Right lobe of liver (tissue), 6 donors: ENCODE data around the gene UGT2B10. TPM values are rescaled to one million over a fixed set of nuclear protein-coding genes. Genes with fewer than 3 reads are reported as not detected.
A peak's percentile ranks its signal among the peaks of the same experiment; 100 is the strongest.

Experiments
- ATAC-seq, 4 donors: fragments of 200-7000 bp; cut with Tn5 transposase; one replicate each; pipeline ENCODE4 v1.9.1; 2020; ENCODE audit warnings: mild to moderate bottlenecking in 4 of 4, moderate library complexity in 4 of 4
- DNase-seq, 3 donors: peaks; one replicate each; pipeline ENCODE4 v3.0.0-alpha.2; 2020
- H3K27ac ChIP-seq, 3 donors: fragments of 200-600 bp; one replicate each; pipeline ENCODE4 v1.8.0; 2022
- H3K27me3 ChIP-seq, 2 donors: fragments of 200-600 bp; one replicate each; pipeline ENCODE4 v1.8.0; 2022
- H3K36me3 ChIP-seq, 4 donors: fragments of 200-600 bp; sonication (generic) in 1 of 4; one replicate each; pipeline versions ENCODE4 v1.5.1 to v1.8.0; 2017 to 2022; ENCODE audit warnings: control low read depth in 1 of 4
- H3K4me1 ChIP-seq, 4 donors: fragments of 200-600 bp; sonication (generic) in 1 of 4; one replicate each; pipeline versions ENCODE4 v1.5.1 to v1.8.0; 2017 to 2022; ENCODE audit warnings: control low read depth in 1 of 4
- H3K4me3 ChIP-seq, 3 donors: fragments of 200-600 bp; one replicate each; pipeline ENCODE4 v1.8.0; 2022
- H3K9me3 ChIP-seq, 4 donors: fragments of 200-600 bp; sonication (generic) in 1 of 4; one replicate each; pipeline versions ENCODE4 v1.5.1 to v1.8.0; 2017 to 2022; ENCODE audit warnings: control low read depth in 1 of 4
- POLR2A ChIP-seq: fragments of 450-650 bp; IDR thresholded peaks from one replicate; pipeline ENCODE4 v1.6.1; 2017; ENCODE audit warnings: antibody characterized with exemption, mild to moderate bottlenecking
- WGBS: methylation state at CpG from one replicate; pipeline ENCODE4 v1.1.6; 2018; ENCODE audit warnings: low coverage, low lambda C conversion rate; ENCODE audit not compliant: insufficient coverage; ENCODE audit errors: missing lambda C conversion rate; 5-methylcytosine and 5-hydroxymethylcytosine counted together
- intact Hi-C, 2 donors: fragments of 100-400 bp; cut with DNase I; formaldehyde crosslinking; loops; one replicate each; pipeline versions ENCODE4 v1.11.2 to v1.14.1; 2022
- total RNA-seq, 6 experiments: library from RNA; depleted of rRNA in 2 of 6; stranded (reverse); fragments of >200 nt in 2 of 6; fragmentation: NEBNext Ultra II Directional in 3 of 6; extraction: Animal tissue kit (Norgen Biotek cat#: 25700) in 3 of 6; gene quantifications; one replicate each; pipeline versions ENCODE4 v1.1.0 to v1.2.4, GENCODE V29; 2016 to 2023
- TF ChIP-seq, protein P1 (sequence below), 4 donors: fragments of 200-600 bp in 3 of 4; fragments of 450-650 bp in 1 of 4; IDR thresholded peaks; one replicate each; pipeline versions ENCODE4 v1.5.1 to v1.8.0; 2016 to 2022; ENCODE audit warnings: antibody characterized with exemption in 4 of 4, mild to moderate bottlenecking in 2 of 4
- donor health status: DM: no; HTN: yes; CAD: no.
- donor health status: DM: no; HTN: no; CAD: no.
- donor health status: DM: no; HTN: no; CAD: no.
- donor health status: DM: no; HTN: yes; CAD: no.
- donor health status: DM: no; HTN: yes; CAD: no.

The UGT2B10 gene
- total RNA-seq, 6 experiments from 2014 or later: 23.0 to 588 (median 201) TPM

DNA sequence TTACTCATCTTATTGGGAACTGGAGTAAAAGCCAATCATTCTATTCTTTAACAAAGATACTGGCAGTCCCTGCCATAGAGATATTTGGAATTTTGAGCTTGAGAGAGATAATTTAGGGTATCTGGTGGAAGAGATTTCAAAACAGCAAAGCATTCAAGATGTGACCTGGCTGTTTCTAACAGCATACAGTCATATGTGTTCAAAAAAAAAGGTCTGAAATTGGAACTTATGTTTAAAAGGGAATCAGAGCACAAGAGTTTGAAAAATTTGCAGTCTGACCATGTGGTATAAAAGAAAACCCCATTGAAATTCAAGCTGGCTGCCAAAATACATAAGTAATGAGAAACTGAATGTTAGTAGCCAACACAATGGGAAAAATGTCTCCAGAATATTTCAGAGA, 42.2 kb downstream of the UGT2B10 start:
- H3K27ac ChIP-seq: no peak overlapping the region
- H3K4me3 ChIP-seq: no peak overlapping the region
- intact Hi-C loops: no loop called here
- ATAC-seq: no peak
- DNase-seq: no peak
- TF ChIP-seq, protein P1, sequence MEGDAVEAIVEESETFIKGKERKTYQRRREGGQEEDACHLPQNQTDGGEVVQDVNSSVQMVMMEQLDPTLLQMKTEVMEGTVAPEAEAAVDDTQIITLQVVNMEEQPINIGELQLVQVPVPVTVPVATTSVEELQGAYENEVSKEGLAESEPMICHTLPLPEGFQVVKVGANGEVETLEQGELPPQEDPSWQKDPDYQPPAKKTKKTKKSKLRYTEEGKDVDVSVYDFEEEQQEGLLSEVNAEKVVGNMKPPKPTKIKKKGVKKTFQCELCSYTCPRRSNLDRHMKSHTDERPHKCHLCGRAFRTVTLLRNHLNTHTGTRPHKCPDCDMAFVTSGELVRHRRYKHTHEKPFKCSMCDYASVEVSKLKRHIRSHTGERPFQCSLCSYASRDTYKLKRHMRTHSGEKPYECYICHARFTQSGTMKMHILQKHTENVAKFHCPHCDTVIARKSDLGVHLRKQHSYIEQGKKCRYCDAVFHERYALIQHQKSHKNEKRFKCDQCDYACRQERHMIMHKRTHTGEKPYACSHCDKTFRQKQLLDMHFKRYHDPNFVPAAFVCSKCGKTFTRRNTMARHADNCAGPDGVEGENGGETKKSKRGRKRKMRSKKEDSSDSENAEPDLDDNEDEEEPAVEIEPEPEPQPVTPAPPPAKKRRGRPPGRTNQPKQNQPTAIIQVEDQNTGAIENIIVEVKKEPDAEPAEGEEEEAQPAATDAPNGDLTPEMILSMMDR (IDR thresholded peaks at IDR 0.05): no peak
- TF ChIP-seq POLR2A: no peak
- peaks cover 0 to 18% (median 7%) of the 10 kb centered on the region in 4 donors for H3K4me1 ChIP-seq
- no peaks in the 10 kb centered on the region for H3K36me3 ChIP-seq
- no peaks in the 10 kb centered on the region for H3K27me3 ChIP-seq
- H3K9me3 ChIP-seq: peaks cover 0 to 3% (median 0%) of the 10 kb centered on the region in 4 donors

DNA sequence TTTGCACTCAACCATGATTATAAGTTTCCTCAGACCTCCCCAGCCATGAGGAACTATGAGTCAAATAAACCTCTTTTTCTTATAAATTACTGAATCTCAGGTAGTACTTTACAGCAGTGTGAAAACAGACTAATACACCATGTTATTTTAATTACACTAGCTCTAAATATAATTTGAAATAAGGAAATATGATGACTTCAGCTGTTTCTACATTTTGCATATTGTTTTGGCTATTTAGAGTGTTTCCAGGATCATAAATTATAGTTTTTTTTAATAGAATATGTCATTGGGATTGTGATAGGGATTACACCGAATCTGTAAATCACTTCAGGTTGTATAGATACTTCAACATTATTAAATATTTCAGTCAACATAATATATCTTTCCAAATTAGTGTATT, 43.9 kb downstream of the UGT2B10 start:
- no peak for TF ChIP-seq POLR2A
- H3K9me3 ChIP-seq: peaks cover 0 to 3% (median 0%) of the 10 kb centered on the region in 4 donors
- no peak for ATAC-seq
- H3K27ac ChIP-seq: no peak overlapping the region
- intact Hi-C loops: no loop called here
- 86% methylated on average over 1 of the region's 1 CpG for WGBS
- no peak for DNase-seq
- H3K4me1 ChIP-seq: peaks cover 0 to 22% (median 11%) of the 10 kb centered on the region in 4 donors
- H3K36me3 ChIP-seq: no peaks in the 10 kb centered on the region
- H3K4me3 ChIP-seq: no peak overlapping the region
- no peaks in the 10 kb centered on the region for H3K27me3 ChIP-seq

GRCh38 chr4:68861057-68861456, 45.3 kb downstream of the UGT2B10 start:
- H3K36me3 ChIP-seq: no peaks in the 10 kb centered on the region
- peaks cover 0 to 35% (median 11%) of the 10 kb centered on the region in 4 donors for H3K4me1 ChIP-seq
- intact Hi-C loops: no loop called here
- TF ChIP-seq, protein P1 (IDR thresholded peaks at IDR 0.05): no peak
- no peak for TF ChIP-seq POLR2A
- H3K27ac ChIP-seq: peak overlapping the region in 2 of 3 donors; percentile 48 to 70
- DNase-seq (no peak), ATAC-seq (peak; percentile 11 to 59 (median 26))
- H3K27me3 ChIP-seq: no peaks in the 10 kb centered on the region
- peaks cover 0 to 3% (median 0%) of the 10 kb centered on the region in 4 donors for H3K9me3 ChIP-seq
- no peak overlapping the region for H3K4me3 ChIP-seq

DNA sequence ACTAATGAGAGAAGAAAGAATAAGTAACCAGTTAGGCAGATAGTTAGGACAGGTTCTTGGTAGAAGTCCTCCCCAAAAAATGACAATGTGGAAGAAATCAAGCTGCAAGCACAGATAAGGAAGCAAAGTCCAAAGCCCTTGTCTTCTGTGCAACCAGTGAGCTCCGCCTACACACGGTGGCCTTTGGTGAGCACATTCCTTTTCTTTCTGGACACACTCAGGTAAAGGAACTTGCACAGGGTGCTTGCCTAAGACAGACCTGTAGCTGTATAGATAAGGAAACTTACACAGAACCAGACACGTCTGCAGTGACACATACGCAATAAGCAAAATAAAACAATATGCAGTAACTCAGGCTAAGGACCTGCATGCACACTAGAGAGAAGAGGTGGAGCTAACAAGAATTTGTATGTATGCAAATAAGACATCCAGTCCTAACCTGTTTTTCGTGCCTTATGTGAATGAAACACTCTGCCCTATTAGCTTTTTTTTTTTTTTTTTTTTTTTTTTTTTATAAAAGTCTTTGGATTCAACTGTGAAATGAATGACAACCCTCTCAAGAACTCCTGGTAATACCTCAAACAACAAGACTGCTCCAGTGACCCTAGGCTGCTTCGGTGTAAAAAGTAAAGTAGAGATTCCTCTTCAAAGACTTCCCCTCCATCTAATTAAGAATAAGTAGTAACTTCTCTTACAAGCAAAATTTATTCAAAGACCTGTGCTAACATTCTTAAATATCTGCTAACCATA, 48.8 kb downstream of the UGT2B10 start:
- WGBS: 27% methylated on average over 6 of the region's 6 CpGs

DNA sequence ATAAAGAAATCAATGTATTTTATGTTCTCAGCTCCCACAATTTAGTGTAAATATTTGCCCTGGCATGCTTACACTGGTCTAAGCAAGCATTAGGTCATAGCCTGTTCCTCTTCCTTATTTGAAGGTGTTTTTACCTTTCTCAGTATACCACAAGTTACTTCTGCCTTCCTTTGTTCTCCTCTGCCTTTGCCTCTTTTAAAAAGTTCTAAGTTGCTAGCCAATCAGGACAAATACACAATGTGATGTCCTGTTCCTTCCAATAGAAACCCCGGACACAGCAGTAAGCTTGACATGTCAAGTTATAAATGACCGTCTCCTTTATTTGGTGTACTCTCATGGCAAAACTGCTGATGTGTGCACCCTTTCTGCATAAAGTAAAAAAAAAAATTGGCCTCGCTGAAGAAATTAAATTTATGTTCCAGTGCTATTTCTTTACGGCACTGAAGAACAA, 49.4 kb downstream of the UGT2B10 start:
- H3K27ac ChIP-seq: peak overlapping the region in 2 of 3 donors; percentile 62 to 76
- H3K36me3 ChIP-seq: no peaks in the 10 kb centered on the region
- TF ChIP-seq POLR2A: no peak
- TF ChIP-seq, protein P1 (IDR thresholded peaks at IDR 0.05): no peak
- ATAC-seq: peak; percentile 34 to 64 (median 46)
- no peaks in the 10 kb centered on the region for H3K27me3 ChIP-seq
- WGBS: 30% methylated on average over 4 of the region's 4 CpGs
- peaks cover 0 to 46% (median 11%) of the 10 kb centered on the region in 4 donors for H3K4me1 ChIP-seq
- DNase-seq: no peak
- H3K9me3 ChIP-seq: no peaks in the 10 kb centered on the region
- intact Hi-C loops: no loop called here
- peak overlapping the region in 1 of 3 donors; percentile 0 for H3K4me3 ChIP-seq

More for the DNA sequence above, 48.8 kb downstream of the UGT2B10 start:
- H3K9me3 ChIP-seq: no peaks in the 10 kb centered on the region
- DNase-seq: peak; percentile 36 to 78 (median 77)
- intact Hi-C loops: no loop called here
- TF ChIP-seq, protein P1 (IDR thresholded peaks at IDR 0.05): no peak
- no peak for TF ChIP-seq POLR2A
- no peaks in the 10 kb centered on the region for H3K36me3 ChIP-seq
- ATAC-seq: peak; percentile 81 to 89 (median 86)
- H3K27ac ChIP-seq: peak overlapping the region in 2 of 3 donors; percentile 62 to 76
- H3K4me3 ChIP-seq: peak overlapping the region in 1 of 3 donors; percentile 1
- no peaks in the 10 kb centered on the region for H3K27me3 ChIP-seq
- H3K4me1 ChIP-seq: peaks cover 0 to 46% (median 11%) of the 10 kb centered on the region in 4 donors
